Right lobe of liver (tissue), 6 donors: ENCODE data around the gene RALGPS1. TPM values are rescaled to one million over a fixed set of nuclear protein-coding genes. Genes with fewer than 3 reads are reported as not detected.

Experiments
- ATAC-seq, 4 donors: fragments of 200-7000 bp; cut with Tn5 transposase; one replicate each; pipeline ENCODE4 v1.9.1; 2020; ENCODE audit warnings: mild to moderate bottlenecking in 4 of 4, moderate library complexity in 4 of 4
- DNase-seq, 3 donors: peaks; one replicate each; pipeline ENCODE4 v3.0.0-alpha.2; 2020
- H3K27ac ChIP-seq, 3 donors: fragments of 200-600 bp; one replicate each; pipeline ENCODE4 v1.8.0; 2022
- H3K27me3 ChIP-seq, 2 donors: fragments of 200-600 bp; one replicate each; pipeline ENCODE4 v1.8.0; 2022
- H3K36me3 ChIP-seq, 4 donors: fragments of 200-600 bp; sonication (generic) in 1 of 4; one replicate each; pipeline versions ENCODE4 v1.5.1 to v1.8.0; 2017 to 2022; ENCODE audit warnings: control low read depth in 1 of 4
- H3K4me1 ChIP-seq, 4 donors: fragments of 200-600 bp; sonication (generic) in 1 of 4; one replicate each; pipeline versions ENCODE4 v1.5.1 to v1.8.0; 2017 to 2022; ENCODE audit warnings: control low read depth in 1 of 4
- H3K4me3 ChIP-seq, 3 donors: fragments of 200-600 bp; one replicate each; pipeline ENCODE4 v1.8.0; 2022
- H3K9me3 ChIP-seq, 4 donors: fragments of 200-600 bp; sonication (generic) in 1 of 4; one replicate each; pipeline versions ENCODE4 v1.5.1 to v1.8.0; 2017 to 2022; ENCODE audit warnings: control low read depth in 1 of 4
- CTCF ChIP-seq, 4 donors: fragments of 200-600 bp in 3 of 4; fragments of 450-650 bp in 1 of 4; IDR thresholded peaks; one replicate each; pipeline versions ENCODE4 v1.5.1 to v1.8.0; 2016 to 2022; ENCODE audit warnings: antibody characterized with exemption in 4 of 4, mild to moderate bottlenecking in 2 of 4
- POLR2A ChIP-seq: fragments of 450-650 bp; IDR thresholded peaks from one replicate; pipeline ENCODE4 v1.6.1; 2017; ENCODE audit warnings: antibody characterized with exemption, mild to moderate bottlenecking
- WGBS: methylation state at CpG from one replicate; pipeline ENCODE4 v1.1.6; 2018; ENCODE audit warnings: low coverage, low lambda C conversion rate; ENCODE audit not compliant: insufficient coverage; ENCODE audit errors: missing lambda C conversion rate; 5-methylcytosine and 5-hydroxymethylcytosine counted together
- intact Hi-C, 2 donors: fragments of 100-400 bp; cut with DNase I; formaldehyde crosslinking; loops; one replicate each; pipeline versions ENCODE4 v1.11.2 to v1.14.1; 2022
- total RNA-seq, 6 experiments: library from RNA; depleted of rRNA in 2 of 6; stranded (reverse); fragments of >200 nt in 2 of 6; fragmentation: NEBNext Ultra II Directional in 3 of 6; extraction: Animal tissue kit (Norgen Biotek cat#: 25700) in 3 of 6; gene quantifications; one replicate each; pipeline versions ENCODE4 v1.1.0 to v1.2.4, GENCODE V29; 2016 to 2023
- donor health status: DM: no; HTN: yes; CAD: no.
- donor health status: DM: no; HTN: no; CAD: no.
- donor health status: DM: no; HTN: no; CAD: no.
- donor health status: DM: no; HTN: yes; CAD: no.
- donor health status: DM: no; HTN: yes; CAD: no.

Gene RALGPS1
- total RNA-seq, 6 experiments from 2014 or later = 1.2 to 3.8 (median 2.4) TPM

- Histone ChIP-seq H3K27ac (no peak overlapping the region), H3K4me1 (no peaks in the 10 kb centered on the region), H3K27me3 (no peaks in the 10 kb centered on the region), H3K36me3 (no peaks in the 10 kb centered on the region), H3K9me3 (no peaks in the 10 kb centered on the region), H3K4me3 (no peak overlapping the region)
- no peak for TF ChIP-seq POLR2A
- TF ChIP-seq CTCF (IDR thresholded peaks at IDR 0.05) = no peak
- DNase-seq = no peak
- peak in 2 of 4 donors; percentile 57 to 75 for ATAC-seq
- WGBS = 77% methylated on average over 1 of the region's 1 CpG
- intact Hi-C loops = no loop called here
Observed at GRCh38 chr9:127065592-127065991, 151.0 kb downstream of the RALGPS1 start.

- no peaks in the 10 kb centered on the region for H3K9me3 ChIP-seq
- 94% methylated on average over 6 of the region's 9 CpGs for WGBS
- DNase-seq = no peak
- intact Hi-C loops = no loop called here
- no peaks in the 10 kb centered on the region for H3K27me3 ChIP-seq
- H3K36me3 ChIP-seq = no peaks in the 10 kb centered on the region
- H3K4me3 ChIP-seq = no peak overlapping the region
- TF ChIP-seq CTCF (IDR thresholded peaks at IDR 0.05) (no peak), POLR2A (no peak)
- H3K4me1 ChIP-seq = no peaks in the 10 kb centered on the region
- H3K27ac ChIP-seq = no peak overlapping the region
- peak in 1 of 4 donors; percentile 23 for ATAC-seq
Observed at GRCh38 chr9:127066060-127066850, 151.7 kb downstream of the RALGPS1 start.

- H3K27me3 ChIP-seq = no peaks in the 10 kb centered on the region
- 82% methylated on average over 2 of the region's 2 CpGs for WGBS
- no peak overlapping the region for H3K4me3 ChIP-seq
- H3K4me1 ChIP-seq = no peaks in the 10 kb centered on the region
- no peak for DNase-seq
- H3K27ac ChIP-seq = no peak overlapping the region
- TF ChIP-seq CTCF (IDR thresholded peaks at IDR 0.05) (no peak), POLR2A (no peak)
- no peaks in the 10 kb centered on the region for H3K9me3 ChIP-seq
- ATAC-seq = no peak
- intact Hi-C loops = no loop called here
- no peaks in the 10 kb centered on the region for H3K36me3 ChIP-seq
Observed at GRCh38 chr9:127066851-127067136, 152.2 kb downstream of the RALGPS1 start.

- Histone ChIP-seq H3K4me3 (no peak overlapping the region), H3K27me3 (no peaks in the 10 kb centered on the region), H3K36me3 (no peaks in the 10 kb centered on the region), H3K27ac (no peak overlapping the region), H3K9me3 (no peaks in the 10 kb centered on the region), H3K4me1 (no peaks in the 10 kb centered on the region)
- ATAC-seq (no peak), DNase-seq (no peak)
- 90% methylated on average over 5 of the region's 5 CpGs for WGBS
- intact Hi-C loops = no loop called here
- TF ChIP-seq CTCF (IDR thresholded peaks at IDR 0.05) (no peak), POLR2A (no peak)
Observed at GRCh38 chr9:127067603-127068220, 153.1 kb downstream of the RALGPS1 start.
